HEK293T (cell line): ENCODE results near the gene LAMA3.

Source experiments
- ARNT ChIP-seq: fragments of 450-650 bp; IDR thresholded peaks from 2 replicates; pipeline ENCODE4 v1.6.1; 2017; ENCODE audit warnings: mild to moderate bottlenecking
- BHLHE40 ChIP-seq: fragments of 450-650 bp; IDR thresholded peaks from 2 replicates; pipeline ENCODE4 v1.6.1; 2016; ENCODE audit warnings: mild to moderate bottlenecking, moderate library complexity, borderline replicate concordance
- ELF4 ChIP-seq: fragments of 450-650 bp; IDR thresholded peaks from 2 replicates; pipeline ENCODE4 v1.6.1; 2017; ENCODE audit warnings: antibody characterized with exemption
- FOXA1 ChIP-seq: fragments of 450-650 bp; IDR thresholded peaks from 2 replicates; pipeline ENCODE4 v1.6.1; 2016; ENCODE audit warnings: mild to moderate bottlenecking
- FOXK2 ChIP-seq: fragments of 450-650 bp; IDR thresholded peaks from 2 replicates; pipeline ENCODE4 v1.6.1; 2016; ENCODE audit warnings: mild to moderate bottlenecking
- NFRKB ChIP-seq: fragments of 450-650 bp; IDR thresholded peaks from 2 replicates; pipeline ENCODE4 v1.6.1; 2016; ENCODE audit warnings: mild to moderate bottlenecking, moderate library complexity
- PKNOX1 ChIP-seq: fragments of 450-650 bp; IDR thresholded peaks from 2 replicates; pipeline ENCODE4 v1.6.1; 2016
- SP1 ChIP-seq: fragments of 450-650 bp; IDR thresholded peaks from 2 replicates; pipeline ENCODE4 v1.6.1; 2017
- SUZ12 ChIP-seq: fragments of 450-650 bp; IDR thresholded peaks from 2 replicates; pipeline ENCODE4 v1.6.1; 2016; ENCODE audit warnings: mild to moderate bottlenecking
- ZNF384 ChIP-seq: fragments of 450-650 bp; IDR thresholded peaks from 2 replicates; pipeline ENCODE4 v1.6.1; 2016

- TF ChIP-seq PKNOX1 = no peak
- no peak for TF ChIP-seq FOXK2
- no peak for TF ChIP-seq FOXA1
- no peak for TF ChIP-seq NFRKB
- TF ChIP-seq SP1 = no peak
- TF ChIP-seq ZNF384 = no peak
- TF ChIP-seq BHLHE40 = no peak
- TF ChIP-seq SUZ12 = no peak
- TF ChIP-seq ARNT = no peak
- no peak for TF ChIP-seq ELF4
Measured at GRCh38 chr18:23847321-23847986, 158.2 kb downstream of the LAMA3 start.
